NCI-H460 (cell line): Measurements from ENCODE around the gene CD58. TPM values are rescaled to one million over a fixed set of nuclear protein-coding genes. Genes with fewer than 3 reads are reported as not detected.

Experiments
- DNase-seq: peaks from one replicate; pipeline ENCODE4 v3.0.0-alpha.2; 2016; ENCODE audit warnings: low read depth; ENCODE audit errors: extremely low read depth
- small RNA-seq, 2 experiments: library from RNA; depleted of rRNA; stranded (forward); fragments of <200 nt; gene quantifications; one replicate each; pipeline ENCODE3, GENCODE V24; 2014
- total RNA-seq: library from RNA; depleted of rRNA; stranded (reverse); fragments of >200 nt; shearing (Covaris generic); gene quantifications from 2 replicates; pipeline ENCODE4 v1.2.3, GENCODE V29; 2014; rRNA removed

Gene CD58
- total RNA-seq, 1 experiment from 2014 or later, result 32.3 TPM

DNA sequence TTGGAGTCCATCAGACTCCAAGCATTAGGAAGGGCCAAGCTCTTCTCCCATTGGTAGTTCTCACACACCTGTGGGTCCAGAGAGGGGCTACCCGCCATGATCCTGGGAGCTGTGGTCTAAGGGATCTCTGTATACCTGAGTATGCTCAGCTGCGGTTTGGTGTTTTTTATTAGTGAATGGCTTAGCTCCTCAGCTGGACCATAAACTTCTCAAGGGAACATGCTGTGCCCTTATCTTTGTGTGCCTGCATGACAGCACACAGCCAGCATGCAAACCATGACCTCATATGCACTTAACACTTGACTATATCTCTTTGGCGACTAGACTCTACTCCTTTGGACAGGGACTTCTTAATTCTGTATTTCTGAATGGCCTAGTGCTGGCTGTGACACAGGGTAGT lies 94.5 kb downstream of the CD58 start:
- no peak for DNase-seq

DNA sequence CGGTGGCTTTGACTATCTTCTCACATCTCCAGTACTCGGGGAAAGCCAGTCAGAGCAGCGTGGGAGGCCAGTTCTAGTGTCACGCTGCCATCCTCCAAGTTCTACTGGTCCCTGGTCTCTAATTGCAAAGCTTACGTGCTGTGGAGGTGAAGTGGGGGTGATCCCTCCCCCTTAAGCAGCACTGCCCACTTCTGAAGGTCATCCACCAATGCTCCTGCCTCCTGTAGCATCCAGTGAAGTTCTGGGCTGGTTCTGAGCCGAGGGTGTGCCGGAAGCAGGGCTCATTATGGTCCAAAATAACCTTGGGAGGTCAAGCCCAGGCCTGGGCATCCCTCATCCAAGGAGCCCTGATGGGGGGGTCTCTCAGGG lies 95.0 kb downstream of the CD58 start:
- no peak for DNase-seq

DNA sequence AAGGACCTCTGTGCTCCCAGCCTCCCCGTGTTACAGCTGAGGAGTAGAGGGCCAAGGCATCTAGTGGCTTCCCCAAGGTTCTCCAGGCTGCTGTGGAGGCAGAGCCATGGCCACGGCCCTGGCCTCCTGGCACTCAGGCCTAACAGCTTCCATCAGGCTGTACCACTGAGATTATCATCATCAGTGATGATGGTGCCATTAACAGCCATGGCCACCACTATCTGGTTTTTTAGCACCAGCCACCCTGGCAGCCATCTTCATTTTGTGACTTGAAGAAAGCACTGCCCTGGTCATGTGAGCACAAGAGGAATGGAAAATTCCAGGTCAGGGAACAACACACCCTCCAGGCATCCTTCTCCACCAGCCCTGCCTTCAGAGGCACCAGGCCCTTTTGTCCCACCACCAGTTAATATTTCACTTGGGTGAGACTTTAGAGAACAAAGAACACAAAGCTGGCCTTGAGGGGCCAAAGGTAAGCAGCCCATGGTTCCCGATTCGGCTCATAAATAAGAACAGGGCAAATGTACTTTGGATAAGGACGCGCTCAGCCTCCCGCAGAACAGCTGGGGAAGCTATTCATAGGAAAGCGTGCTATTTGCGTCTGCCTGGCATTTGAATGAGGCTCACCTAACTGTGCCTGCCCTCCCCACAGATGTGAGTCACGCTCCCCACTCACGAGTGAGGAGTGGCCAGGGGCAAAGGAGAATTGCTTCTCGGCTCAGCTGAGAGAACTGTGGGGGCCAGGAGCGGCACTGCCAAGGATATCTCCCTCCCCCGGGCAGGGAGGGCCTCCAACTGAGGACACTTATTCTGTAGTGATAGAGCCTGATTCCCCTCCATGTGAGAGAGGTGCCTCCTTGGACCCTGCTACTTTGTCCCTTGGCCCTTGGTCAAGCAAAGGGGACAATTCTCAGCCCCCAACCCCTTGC lies 95.6 kb downstream of the CD58 start:
- DNase-seq, result no peak

DNA sequence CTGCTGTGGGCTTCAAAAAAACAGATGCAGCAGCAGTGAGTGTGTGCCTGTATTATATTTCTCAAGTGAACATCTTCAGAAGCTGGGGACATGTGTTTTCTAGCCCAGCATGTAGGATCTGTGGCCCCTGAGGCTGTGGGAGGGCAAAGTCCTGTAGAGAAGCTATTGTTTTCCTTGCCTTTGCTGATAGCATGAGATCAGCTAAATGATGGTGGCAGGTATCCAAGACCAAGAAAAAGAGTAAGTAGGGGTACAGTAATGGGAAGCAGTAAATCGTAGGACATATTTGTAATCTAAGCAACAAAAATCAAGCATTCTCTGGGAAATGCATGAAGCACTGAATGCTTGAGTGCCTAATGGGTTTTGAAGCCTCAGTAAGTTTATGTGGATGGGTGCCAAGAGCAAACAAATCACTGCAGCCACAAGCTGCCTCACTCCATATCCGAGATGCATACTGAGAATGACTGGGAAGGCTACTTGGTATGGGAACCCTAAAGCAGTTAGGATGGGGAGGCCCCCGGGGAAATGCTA lies 98.3 kb downstream of the CD58 start:
- DNase-seq, result no peak

DNA sequence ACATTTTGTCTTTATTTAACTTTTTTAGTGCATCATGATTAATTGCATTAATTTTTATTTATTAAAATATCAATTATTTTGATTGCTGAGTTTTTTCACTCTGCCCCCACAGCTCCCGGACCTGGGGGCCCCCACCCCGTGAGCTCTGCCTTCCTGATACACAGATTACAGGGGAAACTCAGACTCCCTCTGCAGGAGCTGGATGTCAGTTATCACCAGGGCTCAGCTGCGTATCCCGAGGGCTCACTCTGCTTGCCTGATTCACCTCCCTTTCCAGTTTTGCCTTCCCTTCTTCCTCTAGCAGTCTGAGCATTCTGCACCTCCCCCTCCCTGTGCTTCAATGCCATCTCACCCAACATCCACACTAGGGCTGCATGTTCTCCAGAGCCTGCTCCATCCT lies 99.6 kb downstream of the CD58 start:
- no peak for DNase-seq

DNA sequence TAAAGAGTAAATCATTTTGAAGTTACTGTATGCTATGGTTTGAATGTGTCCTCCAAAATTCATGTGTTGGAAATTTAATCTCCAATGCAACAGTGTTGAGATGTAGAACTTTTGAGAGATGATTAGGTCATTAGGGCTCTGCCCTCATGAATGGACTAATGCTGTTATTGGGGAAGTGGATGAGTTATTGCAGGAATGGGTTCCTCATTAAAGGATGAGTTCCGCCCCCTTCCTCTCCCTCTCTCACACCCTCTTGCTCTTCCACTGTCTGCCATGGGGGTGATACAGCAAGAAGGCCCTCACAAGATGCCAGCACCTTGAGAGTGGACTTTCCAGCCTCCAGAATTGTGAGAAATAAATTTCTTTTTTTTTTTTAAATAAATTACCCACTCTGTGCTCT lies 100.2 kb downstream of the CD58 start:
- DNase-seq, result no peak

DNA sequence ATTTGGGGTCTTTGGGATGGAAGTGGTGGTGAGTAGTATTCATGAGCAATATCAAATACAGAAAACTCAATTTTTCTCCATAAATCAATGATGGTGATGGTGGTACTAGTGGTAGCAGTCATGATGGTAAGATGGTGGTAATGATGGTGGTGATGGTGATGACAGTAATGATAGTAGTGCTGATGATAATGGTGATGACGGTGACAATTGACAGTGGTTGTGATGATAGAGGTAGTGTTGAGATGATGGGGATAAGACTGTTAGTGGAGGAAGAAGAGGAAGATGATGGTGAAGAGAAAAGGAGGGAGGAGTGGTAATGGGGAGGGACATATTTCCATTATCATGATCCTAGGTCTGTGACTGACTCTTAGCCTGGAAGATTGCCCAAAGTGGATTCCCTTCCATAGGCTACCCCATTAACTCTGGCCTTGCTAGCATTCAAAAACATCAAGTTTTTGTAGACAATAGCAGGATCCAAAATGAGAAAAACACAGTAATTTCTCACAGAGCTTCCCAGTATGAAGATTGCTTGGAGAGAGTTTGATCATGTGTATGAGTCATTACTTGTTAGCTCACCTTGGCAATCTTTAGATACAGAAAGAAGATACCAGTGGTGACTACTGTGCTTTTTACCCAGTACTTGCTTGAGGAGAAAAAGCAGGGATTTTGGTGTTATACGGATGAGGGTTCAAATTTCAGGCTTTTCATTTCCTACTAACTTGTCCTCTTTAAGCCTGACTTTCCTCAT lies 103.8 kb downstream of the CD58 start:
- no peak for DNase-seq

DNA sequence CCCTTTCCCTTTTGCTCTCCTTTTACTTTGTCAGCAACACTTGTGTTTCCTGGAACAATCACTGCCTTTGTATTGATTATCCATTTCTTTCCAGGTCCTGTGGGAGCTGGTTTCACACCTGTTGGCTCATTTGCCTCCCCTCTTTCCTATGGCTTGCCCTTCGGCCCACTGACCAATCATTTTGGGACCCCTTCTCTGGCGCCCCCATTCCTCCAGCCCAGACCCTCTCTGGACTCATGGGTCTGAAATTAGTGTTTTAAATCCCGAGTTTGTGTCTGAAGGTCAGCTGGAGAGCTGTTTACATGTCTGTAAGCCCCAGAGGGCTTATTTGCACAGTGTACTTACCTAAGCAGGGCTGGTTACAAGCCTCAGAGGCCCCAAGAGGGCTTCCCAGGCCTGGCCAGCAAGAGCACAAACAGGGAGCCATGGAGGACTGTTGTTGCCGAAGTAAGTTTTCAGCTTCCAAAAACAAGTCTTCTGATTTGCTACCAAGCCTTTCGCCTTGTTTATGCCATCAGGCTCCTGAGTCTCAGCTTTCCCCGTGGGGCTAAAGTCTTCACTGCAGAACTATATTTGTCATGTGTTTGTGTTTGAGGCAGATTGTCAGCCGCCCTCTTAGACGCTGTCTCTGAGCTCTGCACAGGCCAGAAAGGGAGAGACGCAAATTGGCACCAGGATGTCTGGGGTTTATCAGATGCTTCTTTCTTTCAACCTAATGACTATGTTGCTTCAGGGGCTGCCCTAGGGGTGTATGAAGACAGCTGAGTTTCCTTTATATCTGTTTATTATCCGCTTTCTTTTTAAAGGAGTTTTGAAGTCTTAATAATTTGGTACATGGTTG lies 104.8 kb downstream of the CD58 start:
- no peak for DNase-seq

DNA sequence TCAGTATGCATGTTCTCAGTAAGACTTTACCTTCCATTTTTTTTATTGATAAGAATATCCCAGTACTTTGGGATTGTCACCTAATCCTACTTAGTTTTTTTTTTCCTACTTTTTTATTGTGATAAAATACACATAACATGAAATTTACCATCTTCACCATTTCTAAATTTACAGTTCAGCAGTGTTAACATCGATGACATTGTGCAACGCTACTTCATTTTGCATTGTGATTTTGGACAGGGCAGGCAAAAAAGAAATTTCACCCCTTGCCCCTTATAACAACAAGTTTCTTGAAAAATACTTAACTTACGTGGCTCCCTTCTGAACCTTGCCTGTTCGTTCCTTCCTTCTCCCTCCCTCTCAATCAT lies 105.4 kb downstream of the CD58 start:
- no peak for DNase-seq

Small RNAs within 50 kb of the gene (small RNA-seq; reads per million reads assigned to genes)
- gene MIR548AC, result 0 reads per million in 2 experiments

Other genes with a start within 250 kb of the CD58 start
- 95.9 and 130 TPM in 2 replicates for gene ATP1A1, start 197.8 kb downstream of the CD58 start, total RNA-seq
- gene IGSF3, start 96.7 kb upstream of the CD58 start, total RNA-seq, result 1.7 and 1.8 TPM in 2 replicates
- gene CD2, start 183.4 kb upstream of the CD58 start, total RNA-seq, result not detected in 2 replicates